ENCODE results near the gene ZNF511.

The ZNF511 gene

GRCh38 chr10:133295426-133296320, 13.0 kb upstream of the ZNF511 start:
- TF ChIP-seq ZFX (IDR thresholded peaks at IDR 0.05; ENCODE audit: borderline replicate concordance), result no peak
- H3K27ac ChIP-seq, result no peak overlapping the region

- no peak for TF ChIP-seq ZFX (IDR thresholded peaks at IDR 0.05; ENCODE audit: borderline replicate concordance)
- TF ChIP-seq, protein P1, sequence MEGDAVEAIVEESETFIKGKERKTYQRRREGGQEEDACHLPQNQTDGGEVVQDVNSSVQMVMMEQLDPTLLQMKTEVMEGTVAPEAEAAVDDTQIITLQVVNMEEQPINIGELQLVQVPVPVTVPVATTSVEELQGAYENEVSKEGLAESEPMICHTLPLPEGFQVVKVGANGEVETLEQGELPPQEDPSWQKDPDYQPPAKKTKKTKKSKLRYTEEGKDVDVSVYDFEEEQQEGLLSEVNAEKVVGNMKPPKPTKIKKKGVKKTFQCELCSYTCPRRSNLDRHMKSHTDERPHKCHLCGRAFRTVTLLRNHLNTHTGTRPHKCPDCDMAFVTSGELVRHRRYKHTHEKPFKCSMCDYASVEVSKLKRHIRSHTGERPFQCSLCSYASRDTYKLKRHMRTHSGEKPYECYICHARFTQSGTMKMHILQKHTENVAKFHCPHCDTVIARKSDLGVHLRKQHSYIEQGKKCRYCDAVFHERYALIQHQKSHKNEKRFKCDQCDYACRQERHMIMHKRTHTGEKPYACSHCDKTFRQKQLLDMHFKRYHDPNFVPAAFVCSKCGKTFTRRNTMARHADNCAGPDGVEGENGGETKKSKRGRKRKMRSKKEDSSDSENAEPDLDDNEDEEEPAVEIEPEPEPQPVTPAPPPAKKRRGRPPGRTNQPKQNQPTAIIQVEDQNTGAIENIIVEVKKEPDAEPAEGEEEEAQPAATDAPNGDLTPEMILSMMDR (IDR thresholded peaks at IDR 0.05), result no peak
- H3K27ac ChIP-seq, result no peak overlapping the region
Observed at GRCh38 chr10:133297504-133297903, 11.2 kb upstream of the ZNF511 start.

- TF ChIP-seq ZFX (IDR thresholded peaks at IDR 0.05; ENCODE audit: borderline replicate concordance), result no peak
- TF ChIP-seq, protein P1 (IDR thresholded peaks at IDR 0.05), result no peak
Observed at GRCh38 chr10:133298466-133298865, 10.2 kb upstream of the ZNF511 start.

GRCh38 chr10:133299224-133299623, 9.5 kb upstream of the ZNF511 start:
- TF ChIP-seq, protein P1 (IDR thresholded peaks at IDR 0.05), result no peak
- no peak for TF ChIP-seq ZFX (IDR thresholded peaks at IDR 0.05; ENCODE audit: borderline replicate concordance)
- H3K27ac ChIP-seq, result no peak overlapping the region

More at GRCh38 chr10:133298466-133298865, 10.2 kb upstream of the ZNF511 start:
- H3K27ac ChIP-seq, result no peak overlapping the region

DNA sequence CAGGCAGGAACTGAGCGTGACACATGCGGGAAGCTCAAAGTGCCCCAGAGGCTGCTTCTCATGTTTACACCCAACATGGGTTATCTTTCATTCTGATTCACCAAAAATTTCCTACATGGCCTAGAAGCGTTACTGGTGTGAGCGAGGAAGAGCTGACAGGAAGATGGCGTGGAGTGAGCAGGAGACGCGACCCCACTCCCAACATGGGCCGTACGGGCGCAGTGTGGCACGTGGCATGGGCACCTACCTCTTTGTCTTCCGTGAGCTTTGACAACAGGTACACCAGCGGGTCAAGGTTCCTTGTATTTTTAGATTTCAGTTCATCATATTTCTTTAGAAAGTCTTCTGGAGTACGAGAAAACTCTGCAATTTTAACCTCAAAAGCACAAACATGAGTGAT, 9.0 kb upstream of the ZNF511 start:
- no peak overlapping the region for H3K27ac ChIP-seq
- no peak for TF ChIP-seq ZFX (IDR thresholded peaks at IDR 0.05; ENCODE audit: borderline replicate concordance)
- TF ChIP-seq, protein P1 (IDR thresholded peaks at IDR 0.05), result no peak

- no peak overlapping the region for H3K27ac ChIP-seq
- TF ChIP-seq, protein P1 (IDR thresholded peaks at IDR 0.05), result no peak
- no peak for TF ChIP-seq ZFX (IDR thresholded peaks at IDR 0.05; ENCODE audit: borderline replicate concordance)
Observed at GRCh38 chr10:133302230-133302629, 6.5 kb upstream of the ZNF511 start.

DNA sequence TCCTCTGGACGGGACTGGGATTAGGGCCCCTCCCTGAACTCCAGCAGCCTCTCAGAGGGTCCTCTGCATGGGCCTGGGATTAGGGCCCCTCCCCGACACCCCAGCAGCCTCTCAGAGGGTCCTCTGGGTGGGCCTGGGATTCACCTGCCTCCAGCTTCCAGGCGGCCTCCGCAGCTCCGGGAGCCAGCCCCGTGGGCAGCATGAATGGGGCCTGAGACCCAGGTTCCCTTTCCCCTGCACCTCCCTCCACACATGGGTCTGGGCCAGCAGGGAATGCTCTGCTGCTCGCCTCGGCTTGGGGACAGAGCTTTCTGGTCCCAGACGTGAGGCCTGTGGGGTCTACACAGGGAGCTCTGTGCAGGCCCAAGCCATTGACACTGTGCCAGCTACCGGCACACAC, 5.5 kb upstream of the ZNF511 start:
- TF ChIP-seq, protein P1 (IDR thresholded peaks at IDR 0.05), result no peak
- no peak for TF ChIP-seq ZFX (IDR thresholded peaks at IDR 0.05; ENCODE audit: borderline replicate concordance)

More for the DNA sequence above, 5.5 kb upstream of the ZNF511 start:
- no peak overlapping the region for H3K27ac ChIP-seq
